CD4-positive, alpha-beta T cell treated with Interleukin-17A for 4 hours (primary cell): ENCODE measurements around the gene AGBL3.

Experiments used
- DNase-seq: peaks from one replicate; pipeline ENCODE4 v3.0.0-alpha.2; 2020; ENCODE audit warnings: mixed read lengths

Gene AGBL3

GRCh38 chr7:135150072-135150782 lies 163.9 kb downstream of the AGBL3 start:
- no peak for DNase-seq

- no peak for DNase-seq
Measured at GRCh38 chr7:135151132-135151531, 164.8 kb downstream of the AGBL3 start.

GRCh38 chr7:135151533-135151932 lies 165.2 kb downstream of the AGBL3 start:
- DNase-seq: no peak

- DNase-seq: no peak
Measured at GRCh38 chr7:135152442-135152841, 166.1 kb downstream of the AGBL3 start.

- DNase-seq: no peak
Measured at GRCh38 chr7:135154734-135155133, 168.4 kb downstream of the AGBL3 start.

GRCh38 chr7:135156290-135156689 lies 170.0 kb downstream of the AGBL3 start:
- no peak for DNase-seq

- no peak for DNase-seq
Measured at GRCh38 chr7:135158141-135158655, 171.9 kb downstream of the AGBL3 start.

GRCh38 chr7:135158874-135159273 lies 172.6 kb downstream of the AGBL3 start:
- no peak for DNase-seq

GRCh38 chr7:135159359-135160085 lies 173.2 kb downstream of the AGBL3 start:
- DNase-seq: no peak

- no peak for DNase-seq
Measured at GRCh38 chr7:135160098-135160857, 174.0 kb downstream of the AGBL3 start.

GRCh38 chr7:135160858-135161653 lies 174.7 kb downstream of the AGBL3 start:
- no peak for DNase-seq

GRCh38 chr7:135161669-135162068 lies 175.4 kb downstream of the AGBL3 start:
- no peak for DNase-seq

- no peak for DNase-seq
Measured at GRCh38 chr7:135162382-135163001, 176.2 kb downstream of the AGBL3 start.

GRCh38 chr7:135164357-135165061 lies 178.2 kb downstream of the AGBL3 start:
- DNase-seq: no peak

GRCh38 chr7:135165862-135166261 lies 179.6 kb downstream of the AGBL3 start:
- DNase-seq: no peak

GRCh38 chr7:135166338-135166990 lies 180.2 kb downstream of the AGBL3 start:
- DNase-seq: no peak

- no peak for DNase-seq
Measured at GRCh38 chr7:135167365-135167917, 181.1 kb downstream of the AGBL3 start.

GRCh38 chr7:135168001-135168400 lies 181.7 kb downstream of the AGBL3 start:
- DNase-seq: peak; percentile 58

GRCh38 chr7:135168489-135169140 lies 182.3 kb downstream of the AGBL3 start:
- no peak for DNase-seq
